Measurements from ENCODE around the gene LSMEM2.
"Not testable (repeated sequence)": the region's sequence is repeated elsewhere in the genome, so short reads cannot be mapped to it uniquely, and the experiment has no call there.

The LSMEM2 gene

GRCh38 chr3:50303013-50303815 lies 24.3 kb downstream of the LSMEM2 start, which contains the start of gene HYAL1:
HYAL1 (minus strand) TSS chr3:50303574; CDS start chr3:50302956, 618 bp downstream.
- no peak for DNase-seq (ENCODE audit: insufficient read length, low spot score)
- TF ChIP-seq, protein P1, sequence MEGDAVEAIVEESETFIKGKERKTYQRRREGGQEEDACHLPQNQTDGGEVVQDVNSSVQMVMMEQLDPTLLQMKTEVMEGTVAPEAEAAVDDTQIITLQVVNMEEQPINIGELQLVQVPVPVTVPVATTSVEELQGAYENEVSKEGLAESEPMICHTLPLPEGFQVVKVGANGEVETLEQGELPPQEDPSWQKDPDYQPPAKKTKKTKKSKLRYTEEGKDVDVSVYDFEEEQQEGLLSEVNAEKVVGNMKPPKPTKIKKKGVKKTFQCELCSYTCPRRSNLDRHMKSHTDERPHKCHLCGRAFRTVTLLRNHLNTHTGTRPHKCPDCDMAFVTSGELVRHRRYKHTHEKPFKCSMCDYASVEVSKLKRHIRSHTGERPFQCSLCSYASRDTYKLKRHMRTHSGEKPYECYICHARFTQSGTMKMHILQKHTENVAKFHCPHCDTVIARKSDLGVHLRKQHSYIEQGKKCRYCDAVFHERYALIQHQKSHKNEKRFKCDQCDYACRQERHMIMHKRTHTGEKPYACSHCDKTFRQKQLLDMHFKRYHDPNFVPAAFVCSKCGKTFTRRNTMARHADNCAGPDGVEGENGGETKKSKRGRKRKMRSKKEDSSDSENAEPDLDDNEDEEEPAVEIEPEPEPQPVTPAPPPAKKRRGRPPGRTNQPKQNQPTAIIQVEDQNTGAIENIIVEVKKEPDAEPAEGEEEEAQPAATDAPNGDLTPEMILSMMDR (IDR thresholded peaks at IDR 0.05; ENCODE audit: insufficient read depth, missing control alignments) = no peak
- no peak for FAIRE-seq

DNA sequence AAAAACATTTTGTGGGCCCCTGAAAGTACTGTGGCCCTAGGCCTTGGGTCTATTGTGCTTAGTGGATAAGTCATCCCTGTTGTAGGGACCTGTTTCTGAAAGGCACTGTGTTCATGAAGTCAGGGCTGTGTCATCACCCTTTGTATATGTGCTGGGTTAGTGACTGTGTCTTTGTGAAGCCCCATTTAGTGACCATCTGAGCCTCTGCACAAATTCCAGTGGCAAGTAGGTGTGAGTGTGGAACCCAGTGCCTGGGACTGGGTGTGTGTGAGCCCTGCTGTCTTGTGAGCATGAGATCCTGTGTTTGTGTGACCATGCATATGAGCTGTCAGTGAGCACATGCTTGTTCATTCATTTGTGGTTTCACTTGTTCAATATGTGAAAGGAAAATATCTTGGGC lies 25.7 kb downstream of the LSMEM2 start:
- TF ChIP-seq, protein P1 (IDR thresholded peaks at IDR 0.05; ENCODE audit: insufficient read depth, missing control alignments) = no peak
- FAIRE-seq = no peak
- DNase-seq (ENCODE audit: insufficient read length, low spot score) = no peak

DNA sequence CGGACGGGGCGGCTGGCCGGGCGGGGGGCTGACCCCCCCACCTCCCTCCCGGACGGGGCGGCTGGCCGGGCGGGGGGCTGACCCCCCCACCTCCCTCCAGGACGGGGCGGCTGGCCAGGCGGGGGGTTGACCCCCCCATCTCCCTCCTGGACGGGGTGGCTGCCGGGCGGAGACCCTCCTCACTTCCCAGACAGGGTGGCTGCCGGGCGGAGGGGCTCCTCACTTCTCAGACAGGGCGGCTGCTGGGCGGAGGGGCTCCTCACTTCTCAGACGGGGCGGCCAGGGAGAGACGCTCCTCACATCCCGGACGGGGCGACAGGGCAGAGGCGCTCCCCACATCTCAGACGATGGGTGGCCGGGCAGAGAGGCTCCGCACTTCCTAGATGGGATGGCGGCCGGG lies 33.2 kb downstream of the LSMEM2 start:
- FAIRE-seq; DNase-seq (ENCODE audit: insufficient read length, low spot score): not testable (repeated sequence)

GRCh38 chr3:50314342-50314741 lies 35.5 kb downstream of the LSMEM2 start:
- no peak for DNase-seq (ENCODE audit: insufficient read length, low spot score)
- TF ChIP-seq, protein P1 (IDR thresholded peaks at IDR 0.05; ENCODE audit: insufficient read depth, missing control alignments) = no peak
- no peak for FAIRE-seq

- FAIRE-seq (no peak), DNase-seq (ENCODE audit: insufficient read length, low spot score) (no peak)
- TF ChIP-seq, protein P1 (IDR thresholded peaks at IDR 0.05; ENCODE audit: insufficient read depth, missing control alignments) = no peak
Measured at GRCh38 chr3:50314816-50315215, 35.9 kb downstream of the LSMEM2 start.

- TF ChIP-seq, protein P1 (IDR thresholded peaks at IDR 0.05; ENCODE audit: insufficient read depth, missing control alignments) = no peak
- FAIRE-seq = no peak
- no peak for DNase-seq (ENCODE audit: insufficient read length, low spot score)
Measured at GRCh38 chr3:50316657-50317242, 37.9 kb downstream of the LSMEM2 start.

DNA sequence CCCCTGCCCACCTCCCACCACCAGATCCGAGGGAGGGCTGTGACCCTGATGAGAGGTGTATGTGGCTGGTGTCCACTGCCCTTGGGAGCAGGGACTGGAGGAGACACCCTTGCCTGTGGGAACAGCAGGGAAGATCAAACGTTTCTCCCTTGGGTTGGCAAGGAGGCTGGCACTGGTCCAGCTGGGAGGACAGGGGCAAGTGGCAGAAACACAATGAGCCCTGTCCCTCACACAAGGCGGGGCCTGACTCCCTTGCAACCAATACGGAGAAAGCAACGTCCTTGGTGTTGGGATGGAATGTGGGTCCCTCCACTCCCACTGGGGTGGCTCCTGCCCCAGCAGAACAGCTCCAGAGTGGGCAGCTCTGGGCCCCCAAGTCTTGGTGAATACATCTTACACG lies 38.4 kb downstream of the LSMEM2 start:
- DNase-seq (ENCODE audit: insufficient read length, low spot score) (no peak), FAIRE-seq (no peak)
- TF ChIP-seq, protein P1 (IDR thresholded peaks at IDR 0.05; ENCODE audit: insufficient read depth, missing control alignments) = no peak

Data from D721Med (cell line).